ENCODE measurements around the gene DDX27.
"Not testable (repeated sequence)": the region's sequence is repeated elsewhere in the genome, so short reads cannot be mapped to it uniquely, and the experiment has no call there.

Gene DDX27

GRCh38 chr20:49179368-49180277, 39.6 kb upstream of the DDX27 start:
- Mint-ChIP-seq H3K9me3 (no peaks in the 10 kb centered on the region), H3K36me3 (ENCODE audit: low read depth) (peaks cover 14% of the 10 kb centered on the region), H3K4me1 (peaks cover 22% of the 10 kb centered on the region), H3K27ac (peak overlapping the region; percentile 3 to 71 (median 44)), H3K4me3 (no peak overlapping the region), H3K27me3 (ENCODE audit: low read depth) (no peaks in the 10 kb centered on the region)
- TF ChIP-seq CTCF (IDR thresholded peaks at IDR 0.05; ENCODE audit: unreplicated experiment in 3 of 3), result no peak

GRCh38 chr20:49181265-49181877, 37.8 kb upstream of the DDX27 start:
- Mint-ChIP-seq H3K27me3 (ENCODE audit: low read depth) (no peaks in the 10 kb centered on the region), H3K4me3 (no peak overlapping the region), H3K4me1 (peaks cover 35% of the 10 kb centered on the region), H3K9me3 (no peaks in the 10 kb centered on the region), H3K27ac (peak overlapping the region; percentile 33 to 61 (median 44)), H3K36me3 (ENCODE audit: low read depth) (peaks cover 16% of the 10 kb centered on the region)
- TF ChIP-seq CTCF (IDR thresholded peaks at IDR 0.05; ENCODE audit: unreplicated experiment in 3 of 3), result no peak

- H3K9me3 Mint-ChIP-seq, result no peaks in the 10 kb centered on the region
- H3K4me1 Mint-ChIP-seq, result peaks cover 40% of the 10 kb centered on the region
- H3K27ac Mint-ChIP-seq, result peak overlapping the region in 1 of 3 experiments; percentile 23
- H3K27me3 Mint-ChIP-seq (ENCODE audit: low read depth), result no peaks in the 10 kb centered on the region
- no peak for TF ChIP-seq CTCF (IDR thresholded peaks at IDR 0.05; ENCODE audit: unreplicated experiment in 3 of 3)
- H3K36me3 Mint-ChIP-seq (ENCODE audit: low read depth), result peaks cover 6% of the 10 kb centered on the region
- no peak overlapping the region for H3K4me3 Mint-ChIP-seq
These were observed 35.8 kb upstream of the DDX27 start for GRCh38 chr20:49183444-49183843.

GRCh38 chr20:49184084-49184501, 35.1 kb upstream of the DDX27 start:
- not testable (repeated sequence) for H3K9me3 Mint-ChIP-seq

GRCh38 chr20:49184691-49185070, 34.5 kb upstream of the DDX27 start:
- H3K4me3 Mint-ChIP-seq, result peak overlapping the region; percentile 71 to 79 (median 74)
- H3K36me3 Mint-ChIP-seq (ENCODE audit: low read depth), result peaks cover 6% of the 10 kb centered on the region
- peak overlapping the region; percentile 44 to 90 (median 80) for H3K27ac Mint-ChIP-seq
- no peaks in the 10 kb centered on the region for H3K27me3 Mint-ChIP-seq (ENCODE audit: low read depth)
- peaks cover 37% of the 10 kb centered on the region for H3K4me1 Mint-ChIP-seq
- TF ChIP-seq CTCF (IDR thresholded peaks at IDR 0.05; ENCODE audit: unreplicated experiment in 3 of 3), result no peak
- H3K9me3 Mint-ChIP-seq, result no peaks in the 10 kb centered on the region

More at GRCh38 chr20:49184084-49184501, 35.1 kb upstream of the DDX27 start:
- H3K27me3 Mint-ChIP-seq (ENCODE audit: low read depth); H3K36me3 Mint-ChIP-seq (ENCODE audit: low read depth): not testable (repeated sequence)
- H3K4me1 Mint-ChIP-seq, result peaks cover 40% of the 10 kb centered on the region
- H3K27ac Mint-ChIP-seq, result peak overlapping the region in 2 of 3 experiments; percentile 74 to 80
- H3K4me3 Mint-ChIP-seq, result peak overlapping the region; percentile 43 to 58 (median 53)

GRCh38 chr20:49185071-49185761, 34.0 kb upstream of the DDX27 start:
- Mint-ChIP-seq H3K27me3 (ENCODE audit: low read depth) (no peaks in the 10 kb centered on the region), H3K4me1 (peaks cover 36% of the 10 kb centered on the region), H3K27ac (peak overlapping the region; percentile 44 to 90 (median 80)), H3K9me3 (no peaks in the 10 kb centered on the region), H3K4me3 (peak overlapping the region; percentile 71 to 79 (median 74)), H3K36me3 (ENCODE audit: low read depth) (peaks cover 6% of the 10 kb centered on the region)
- no peak for TF ChIP-seq CTCF (IDR thresholded peaks at IDR 0.05; ENCODE audit: unreplicated experiment in 3 of 3)

Data from nephron (organoid).